ENCODE measurements around the gene AGAP1.

DNA sequence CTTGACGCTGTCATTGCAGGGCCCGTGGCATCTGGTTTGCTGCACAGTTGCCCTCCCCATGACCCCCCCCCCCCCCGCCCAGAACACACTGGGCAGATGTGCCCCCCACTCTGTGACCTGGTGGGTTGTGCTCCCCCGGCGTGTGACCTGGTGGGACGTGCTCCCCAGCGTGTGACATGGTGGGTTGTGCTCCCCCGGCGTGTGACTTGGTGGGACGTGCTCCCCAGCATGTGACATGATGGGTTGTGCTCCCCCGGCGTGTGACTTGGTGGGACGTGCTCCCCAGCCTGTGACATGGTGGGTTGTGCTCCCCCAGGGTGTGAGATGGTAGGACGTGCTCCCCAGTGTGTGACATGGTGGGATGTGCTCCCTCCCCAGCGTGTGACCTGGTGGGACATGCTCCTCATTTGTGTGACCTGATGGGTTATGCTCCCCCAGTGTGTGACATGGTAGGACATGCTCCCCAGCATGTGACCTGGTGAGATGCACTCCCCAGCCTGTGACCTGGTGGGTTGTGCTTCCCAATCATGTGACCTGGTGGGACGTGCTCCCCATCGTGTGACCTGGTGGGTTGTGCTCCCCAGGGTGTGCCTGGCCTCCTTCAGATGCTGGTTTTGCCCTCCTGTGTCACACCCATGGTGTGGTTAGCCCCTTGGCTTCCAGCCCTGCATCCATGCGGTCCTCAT, 213.7 kb downstream of the AGAP1 start:
- TF ChIP-seq POLR2A (IDR thresholded peaks at IDR 0.05; ENCODE audit: low read depth, low read length) (no peak), TAF1 (IDR thresholded peaks at IDR 0.05; ENCODE audit: low read depth, low read length) (no peak), PAX5 (IDR thresholded peaks at IDR 0.05; ENCODE audit: insufficient read depth, low read length, severe bottlenecking) (no peak), POLR2AphosphoS5 (IDR thresholded peaks at IDR 0.05; ENCODE audit: low read depth, low read length) (no peak), SPI1 (IDR thresholded peaks at IDR 0.05; ENCODE audit: low read depth, low read length) (no peak), POU2F2 (IDR thresholded peaks at IDR 0.05; ENCODE audit: low read depth, low read length) (no peak)
